ENCODE results near the gene MED13L.

GRCh38 chr12:116220756-116221155, 56.7 kb downstream of the MED13L start:
- TF ChIP-seq EZH2 (IDR thresholded peaks at IDR 0.05; ENCODE audit: borderline replicate concordance, low read length) (no peak), CTCF (conservative IDR thresholded peaks at IDR 0.05 in 1 of 2, IDR thresholded peaks at IDR 0.05 in 1 of 2; ENCODE audit: extremely low read depth in 1 of 2, insufficient read depth in 1 of 2, low read depth in 1 of 2, low read length in 2 of 2) (no peak)
